Inferior parietal cortex (tissue), 1 donor: ENCODE measurements around the gene KIF26B.

ENCODE experiments used
- DNase-seq: peaks from one replicate; pipeline ENCODE4 v3.0.0-alpha.2; 2016; ENCODE audit errors: extremely low spot score

KIF26B gene

GRCh38 chr1:245241526-245242130 lies 86.8 kb downstream of the KIF26B start:
- DNase-seq: no peak

GRCh38 chr1:245242989-245243388 lies 88.2 kb downstream of the KIF26B start:
- no peak for DNase-seq

- no peak for DNase-seq
These were observed 90.4 kb downstream of the KIF26B start for GRCh38 chr1:245245021-245245667.

GRCh38 chr1:245246433-245246832 lies 91.6 kb downstream of the KIF26B start:
- DNase-seq: no peak

- no peak for DNase-seq
These were observed 92.6 kb downstream of the KIF26B start for GRCh38 chr1:245247356-245247755.

- DNase-seq: no peak
These were observed 93.0 kb downstream of the KIF26B start for GRCh38 chr1:245247801-245248200.

GRCh38 chr1:245248231-245248731 lies 93.5 kb downstream of the KIF26B start:
- no peak for DNase-seq

GRCh38 chr1:245255783-245256182 lies 101.0 kb downstream of the KIF26B start:
- no peak for DNase-seq

- DNase-seq: no peak
These were observed 101.7 kb downstream of the KIF26B start for GRCh38 chr1:245256528-245256927.

GRCh38 chr1:245258271-245258920 lies 103.6 kb downstream of the KIF26B start:
- DNase-seq: no peak

- DNase-seq: no peak
These were observed 105.5 kb downstream of the KIF26B start for GRCh38 chr1:245260110-245260882.

- DNase-seq: no peak
These were observed 106.1 kb downstream of the KIF26B start for GRCh38 chr1:245260883-245261282.

GRCh38 chr1:245261786-245262185 lies 107.0 kb downstream of the KIF26B start:
- DNase-seq: no peak

GRCh38 chr1:245263529-245264095 lies 108.8 kb downstream of the KIF26B start:
- DNase-seq: no peak

- DNase-seq: no peak
These were observed 109.4 kb downstream of the KIF26B start for GRCh38 chr1:245264226-245264625.

- DNase-seq: no peak
These were observed 111.3 kb downstream of the KIF26B start for GRCh38 chr1:245266105-245266504.

GRCh38 chr1:245270063-245270462 lies 115.3 kb downstream of the KIF26B start:
- no peak for DNase-seq

GRCh38 chr1:245270972-245271371 lies 116.2 kb downstream of the KIF26B start:
- no peak for DNase-seq

GRCh38 chr1:245272676-245273075 lies 117.9 kb downstream of the KIF26B start:
- no peak for DNase-seq

- no peak for DNase-seq
These were observed 121.7 kb downstream of the KIF26B start for GRCh38 chr1:245276445-245276844.

GRCh38 chr1:245277276-245277675 lies 122.5 kb downstream of the KIF26B start:
- no peak for DNase-seq

- DNase-seq: no peak
These were observed 124.1 kb downstream of the KIF26B start for GRCh38 chr1:245278846-245279245.
